Common myeloid progenitor, CD34-positive (primary cell): ENCODE results near the gene SORCS1. TPM values are rescaled to one million over a fixed set of nuclear protein-coding genes. Genes with fewer than 3 reads are reported as not detected.

Source experiments
- CTCF ChIA-PET: fragments of 350-600 bp; sonication (Branson Sonifier 250); formaldehyde crosslinking; loops from one replicate; lab custom pipeline; 2021; ENCODE audit warnings: antibody characterized with exemption; lab: Charles Lee
- POLR2A ChIA-PET: fragments of 350-600 bp; sonication (Branson Sonifier 250); formaldehyde crosslinking; loops from one replicate; lab custom pipeline; 2021; ENCODE audit warnings: antibody characterized with exemption; lab: Charles Lee
- DNase-seq, 3 donors: peaks; one replicate each; pipeline versions ENCODE4 v3.0.0 to v3.0.0-alpha.2; 2013
- H3K27ac ChIP-seq, 2 experiments: 1 replicate in 1 of 2; 2 replicates in 1 of 2; pipeline ENCODE4 v1.7.0; 2013; ENCODE audit warnings: inconsistent platforms in 2 of 2, low read length in 2 of 2, mild to moderate bottlenecking in 2 of 2, low read depth in 1 of 2, moderate library complexity in 1 of 2; ENCODE audit not compliant: severe bottlenecking in 2 of 2, insufficient read depth in 1 of 2, poor library complexity in 1 of 2
- H3K27me3 ChIP-seq, 5 experiments: replicated peaks in 2 of 5; 1 replicate in 3 of 5; 2 replicates in 2 of 5; pipeline versions ENCODE4 v1.6.1 to v1.7.0; 2013; ENCODE audit warnings: low read length in 4 of 5, mild to moderate bottlenecking in 2 of 5, moderate library complexity in 2 of 5, inconsistent platforms in 1 of 5; ENCODE audit not compliant: insufficient read depth in 5 of 5, control insufficient read depth in 4 of 5
- H3K36me3 ChIP-seq, 4 experiments: 1 replicate in 2 of 4; 2 replicates in 2 of 4; pipeline versions ENCODE4 v1.6.1 to v1.7.0; 2013; ENCODE audit warnings: low read length in 3 of 4, control low read depth in 1 of 4, mild to moderate bottlenecking in 1 of 4; ENCODE audit not compliant: control insufficient read depth in 4 of 4, insufficient read depth in 4 of 4
- H3K4me1 ChIP-seq, 4 experiments: 1 replicate in 3 of 4; 2 replicates in 1 of 4; pipeline versions ENCODE4 v1.6.1 to v1.7.1; 2013; ENCODE audit warnings: low read length in 3 of 4, mild to moderate bottlenecking in 3 of 4, control low read depth in 1 of 4, inconsistent platforms in 1 of 4, moderate library complexity in 1 of 4; ENCODE audit not compliant: control insufficient read depth in 4 of 4, insufficient read depth in 4 of 4; ENCODE audit errors: control extremely low read depth in 1 of 4
- H3K4me3 ChIP-seq, 7 experiments: 1 replicate in 4 of 7; 2 replicates in 3 of 7; pipeline versions ENCODE4 v1.5.1 to v1.7.0; 2013; ENCODE audit warnings: mild to moderate bottlenecking in 7 of 7, low read length in 6 of 7, moderate library complexity in 6 of 7, inconsistent platforms in 2 of 7, low read depth in 2 of 7, control low read depth in 1 of 7; ENCODE audit not compliant: insufficient read depth in 4 of 7, control insufficient read depth in 1 of 7; ENCODE audit errors: extremely low read depth in 1 of 7
- H3K9me3 ChIP-seq, 5 experiments: 1 replicate in 4 of 5; 2 replicates in 1 of 5; pipeline versions ENCODE4 v1.6.1 to v1.7.1; 2013; ENCODE audit warnings: low read length in 4 of 5, mild to moderate bottlenecking in 2 of 5, inconsistent platforms in 1 of 5, low read depth in 1 of 5, moderate library complexity in 1 of 5; ENCODE audit not compliant: control insufficient read depth in 4 of 5, insufficient read depth in 2 of 5; ENCODE audit errors: control extremely low read depth in 1 of 5
- WGBS: methylation state at CpG from one replicate; pipeline ENCODE4 v1.1.5; 2013; ENCODE audit not compliant: insufficient coverage; 5-methylcytosine and 5-hydroxymethylcytosine counted together
- polyA plus RNA-seq: library from polyadenylated mRNA; unstranded; fragments of 120-200 nt; gene quantifications from one replicate; pipeline ENCODE4 v1.2.1, GENCODE V29; 2013

Gene SORCS1
- polyA plus RNA-seq = 0.29 TPM

GRCh38 chr10:107163881-107164861, at the start of gene SORCS1:
SORCS1 (minus strand) TSS chr10:107164706.
- peak in 2 of 3 donors; percentile 27 to 34 for DNase-seq
- H3K4me3 ChIP-seq = peak within 1 kb of the TSS in 6 of 7 experiments; percentile 26 to 48 (median 35)
- no peaks in the 10 kb centered on the region for H3K36me3 ChIP-seq
- no peak within 1 kb of the TSS for H3K27ac ChIP-seq
- CTCF ChIA-PET = no interaction called here
- peaks cover 0 to 14% (median 9%) of the 10 kb centered on the region in 4 experiments for H3K4me1 ChIP-seq
- 2% methylated on average over 93 of the region's 105 CpGs for WGBS
- peaks cover 19 to 87% (median 37%) of the 10 kb centered on the region in 5 experiments for H3K27me3 ChIP-seq
- POLR2A ChIA-PET = no interaction called here
- no peaks in the 10 kb centered on the region for H3K9me3 ChIP-seq

- Histone ChIP-seq H3K4me1 (no peaks in the 10 kb centered on the region), H3K27ac (no peak overlapping the region), H3K4me3 (no peak overlapping the region), H3K9me3 (no peaks in the 10 kb centered on the region), H3K27me3 (peaks cover 0 to 2% (median 0%) of the 10 kb centered on the region in 5 experiments), H3K36me3 (no peaks in the 10 kb centered on the region)
- DNase-seq = no peak
- POLR2A ChIA-PET = no interaction called here
- WGBS = 100% methylated on average over 1 of the region's 2 CpGs
- CTCF ChIA-PET = no interaction called here
Observed at GRCh38 chr10:107214261-107214660, 49.8 kb upstream of the SORCS1 start.

GRCh38 chr10:107213861-107214260, 49.4 kb upstream of the SORCS1 start:
- WGBS = 96% methylated on average over 7 of the region's 8 CpGs
- no peak for DNase-seq

GRCh38 chr10:107206833-107207232, 42.3 kb upstream of the SORCS1 start:
- Histone ChIP-seq H3K4me1 (no peaks in the 10 kb centered on the region), H3K36me3 (no peaks in the 10 kb centered on the region), H3K9me3 (no peaks in the 10 kb centered on the region), H3K27ac (no peak overlapping the region), H3K4me3 (no peak overlapping the region), H3K27me3 (peaks cover 0 to 3% (median 0%) of the 10 kb centered on the region in 5 experiments)
- no peak for DNase-seq
- ChIA-PET POLR2A (no interaction called here), CTCF (no interaction called here)
- 87% methylated on average over 3 of the region's 4 CpGs for WGBS

More at GRCh38 chr10:107213861-107214260, 49.4 kb upstream of the SORCS1 start:
- Histone ChIP-seq H3K27me3 (peaks cover 0 to 2% (median 0%) of the 10 kb centered on the region in 5 experiments), H3K4me1 (no peaks in the 10 kb centered on the region), H3K9me3 (no peaks in the 10 kb centered on the region), H3K4me3 (no peak overlapping the region), H3K27ac (no peak overlapping the region), H3K36me3 (no peaks in the 10 kb centered on the region)
- CTCF ChIA-PET = no interaction called here
- POLR2A ChIA-PET = no interaction called here

GRCh38 chr10:107169516-107169915, 5.0 kb upstream of the SORCS1 start:
- WGBS = no CpG with 5 or more reads among the region's 1 CpG
- Histone ChIP-seq H3K36me3 (no peaks in the 10 kb centered on the region), H3K4me3 (no peak overlapping the region), H3K27ac (no peak overlapping the region), H3K27me3 (peaks cover 15 to 48% (median 19%) of the 10 kb centered on the region in 5 experiments), H3K4me1 (peaks cover 0 to 8% (median 6%) of the 10 kb centered on the region in 4 experiments), H3K9me3 (no peaks in the 10 kb centered on the region)
- POLR2A ChIA-PET = interaction anchor here (0.6 kb wide), 1 partner anchor 22 kb away, joined by 3 read pairs; no protein-coding TSS in a partner anchor
- no peak for DNase-seq
- CTCF ChIA-PET = no interaction called here

- no CpG with 5 or more reads among the region's 1 CpG for WGBS
- CTCF ChIA-PET = no interaction called here
- POLR2A ChIA-PET = no interaction called here
Observed at GRCh38 chr10:107168738-107169137, 4.2 kb upstream of the SORCS1 start.

GRCh38 chr10:107166403-107166802, 1.9 kb upstream of the SORCS1 start:
- Histone ChIP-seq H3K27ac (no peak overlapping the region), H3K4me3 (no peak overlapping the region), H3K36me3 (no peaks in the 10 kb centered on the region), H3K9me3 (no peaks in the 10 kb centered on the region), H3K27me3 (peaks cover 18 to 77% (median 31%) of the 10 kb centered on the region in 5 experiments), H3K4me1 (peaks cover 0 to 14% (median 9%) of the 10 kb centered on the region in 4 experiments)
- POLR2A ChIA-PET = no interaction called here
- no peak for DNase-seq
- 75% methylated on average over 1 of the region's 2 CpGs for WGBS
- CTCF ChIA-PET = no interaction called here

More at GRCh38 chr10:107168738-107169137, 4.2 kb upstream of the SORCS1 start:
- Histone ChIP-seq H3K4me3 (no peak overlapping the region), H3K4me1 (peaks cover 0 to 14% (median 9%) of the 10 kb centered on the region in 4 experiments), H3K9me3 (no peaks in the 10 kb centered on the region), H3K27me3 (peaks cover 15 to 55% (median 23%) of the 10 kb centered on the region in 5 experiments), H3K27ac (no peak overlapping the region), H3K36me3 (no peaks in the 10 kb centered on the region)
- no peak for DNase-seq
